ENCODE results near the gene HLA-DPA1. TPM values are rescaled to one million over a fixed set of nuclear protein-coding genes. Genes with fewer than 3 reads are reported as not detected.

HLA-DPA1 gene
- total RNA-seq, 3 donors from 2014 or later, result 46.6 to 62.0 (median 49.9) TPM

DNA sequence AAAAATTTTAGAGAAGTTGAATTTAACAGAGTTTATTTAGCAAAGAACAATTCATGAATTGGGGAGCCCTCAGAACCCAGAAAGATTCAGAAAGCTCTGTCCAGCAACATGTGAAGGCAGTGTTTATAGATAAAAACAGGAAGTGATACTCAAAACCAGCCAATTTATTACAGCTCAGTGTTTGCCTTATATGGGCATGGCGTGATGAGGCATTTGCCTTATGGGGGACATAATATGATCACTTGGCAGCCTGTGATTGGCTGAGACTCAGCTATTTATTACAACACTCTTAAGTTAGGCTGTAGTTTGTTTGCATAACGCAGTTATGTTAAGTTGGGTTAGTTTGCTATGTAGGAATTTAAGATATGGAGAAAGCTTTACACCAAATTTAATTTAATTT, 11.5 kb downstream of the HLA-DPA1 start:
- intact Hi-C loops (cut with DNase I, micrococcal nuclease), result no loop called here
- TF ChIP-seq, protein P1, sequence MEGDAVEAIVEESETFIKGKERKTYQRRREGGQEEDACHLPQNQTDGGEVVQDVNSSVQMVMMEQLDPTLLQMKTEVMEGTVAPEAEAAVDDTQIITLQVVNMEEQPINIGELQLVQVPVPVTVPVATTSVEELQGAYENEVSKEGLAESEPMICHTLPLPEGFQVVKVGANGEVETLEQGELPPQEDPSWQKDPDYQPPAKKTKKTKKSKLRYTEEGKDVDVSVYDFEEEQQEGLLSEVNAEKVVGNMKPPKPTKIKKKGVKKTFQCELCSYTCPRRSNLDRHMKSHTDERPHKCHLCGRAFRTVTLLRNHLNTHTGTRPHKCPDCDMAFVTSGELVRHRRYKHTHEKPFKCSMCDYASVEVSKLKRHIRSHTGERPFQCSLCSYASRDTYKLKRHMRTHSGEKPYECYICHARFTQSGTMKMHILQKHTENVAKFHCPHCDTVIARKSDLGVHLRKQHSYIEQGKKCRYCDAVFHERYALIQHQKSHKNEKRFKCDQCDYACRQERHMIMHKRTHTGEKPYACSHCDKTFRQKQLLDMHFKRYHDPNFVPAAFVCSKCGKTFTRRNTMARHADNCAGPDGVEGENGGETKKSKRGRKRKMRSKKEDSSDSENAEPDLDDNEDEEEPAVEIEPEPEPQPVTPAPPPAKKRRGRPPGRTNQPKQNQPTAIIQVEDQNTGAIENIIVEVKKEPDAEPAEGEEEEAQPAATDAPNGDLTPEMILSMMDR (IDR thresholded peaks at IDR 0.05), result no peak

DNA sequence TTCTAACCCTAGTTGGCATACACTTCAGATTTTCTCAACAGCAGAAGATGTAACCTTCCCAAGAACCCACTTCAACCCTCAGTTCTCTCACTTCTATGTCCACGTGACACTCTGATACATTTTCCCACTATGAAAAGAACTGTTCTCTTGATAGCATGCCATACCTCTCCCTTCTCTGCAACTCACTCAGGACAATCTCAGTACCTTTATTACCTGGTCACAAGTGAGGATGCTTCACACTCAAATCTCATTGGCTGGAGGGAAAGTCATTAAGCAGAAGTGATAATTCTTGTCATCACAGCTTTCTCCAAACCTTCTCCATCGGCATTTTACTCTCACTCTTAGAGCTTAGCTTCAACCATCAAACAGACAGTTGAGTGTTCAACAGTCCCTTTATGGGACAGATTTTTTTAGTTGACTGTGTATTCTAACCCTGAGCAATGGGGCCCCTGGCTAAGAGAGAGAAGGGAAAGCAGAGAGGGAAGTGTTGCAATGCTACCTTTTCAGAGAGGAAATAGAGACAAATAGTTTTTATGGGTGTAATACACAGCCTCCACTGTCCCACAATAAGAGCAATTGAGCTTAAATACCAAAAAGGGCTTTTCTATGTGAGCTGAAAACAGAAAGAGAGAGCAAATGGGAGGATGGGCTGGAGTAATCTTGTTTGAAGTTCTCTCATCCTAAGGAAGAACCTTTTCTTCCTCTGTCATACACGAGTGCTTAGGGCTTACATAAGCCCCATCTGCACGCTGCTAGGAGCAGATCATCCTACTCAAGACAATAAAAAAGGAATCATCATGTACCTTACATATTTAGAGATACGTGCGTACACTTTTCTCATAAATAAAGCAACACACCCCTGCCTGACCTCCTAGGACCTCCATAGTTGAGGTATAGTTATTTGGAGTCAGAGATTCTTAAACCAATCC, 16.0 kb downstream of the HLA-DPA1 start:
- Histone ChIP-seq H3K9me3 (no peaks in the 10 kb centered on the region), H3K36me3 (ENCODE audit: low read depth) (no peaks in the 10 kb centered on the region), H3K4me1 (ENCODE audit: low read depth) (no peaks in the 10 kb centered on the region), H3K4me3 (no peak overlapping the region)
- DNase-seq, result no peak
- ATAC-seq, result peak; percentile 39
- TF ChIP-seq, protein P1 (IDR thresholded peaks at IDR 0.05), result no peak
- intact Hi-C loops (cut with DNase I, micrococcal nuclease), result no loop called here

More for the DNA sequence above, 11.5 kb downstream of the HLA-DPA1 start:
- Histone ChIP-seq H3K4me1 (ENCODE audit: low read depth) (no peaks in the 10 kb centered on the region), H3K4me3 (no peak overlapping the region), H3K9me3 (no peaks in the 10 kb centered on the region), H3K36me3 (ENCODE audit: low read depth) (no peaks in the 10 kb centered on the region)
- DNase-seq (peak in 1 of 3 donors; percentile 28), ATAC-seq (peak; percentile 59)

DNA sequence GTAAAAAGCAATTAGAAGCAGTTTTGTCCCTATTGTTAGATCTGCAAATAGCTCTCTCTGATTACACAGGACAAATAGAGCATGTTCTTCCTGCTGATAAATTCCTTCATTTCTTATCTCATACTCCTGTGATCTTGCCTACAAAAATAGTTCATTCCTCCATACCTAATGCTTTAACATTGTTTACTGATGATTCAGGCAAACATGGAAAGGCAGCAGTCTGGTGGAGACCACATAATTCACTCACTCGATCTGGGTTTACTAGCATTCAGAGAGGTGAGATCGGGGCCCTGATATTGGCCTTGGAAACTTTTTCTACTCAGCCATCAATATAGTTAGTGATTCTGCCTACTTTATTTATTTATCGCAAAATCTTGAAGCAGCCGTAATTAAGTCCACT, 20.2 kb downstream of the HLA-DPA1 start:
- no peaks in the 10 kb centered on the region for H3K36me3 ChIP-seq (ENCODE audit: low read depth)
- H3K4me1 ChIP-seq (ENCODE audit: low read depth), result no peaks in the 10 kb centered on the region
- no peak for DNase-seq
- TF ChIP-seq, protein P1 (IDR thresholded peaks at IDR 0.05), result no peak
- no peak overlapping the region for H3K4me3 ChIP-seq
- no peaks in the 10 kb centered on the region for H3K9me3 ChIP-seq
- intact Hi-C loops (cut with DNase I, micrococcal nuclease), result no loop called here
- ATAC-seq, result no peak

DNA sequence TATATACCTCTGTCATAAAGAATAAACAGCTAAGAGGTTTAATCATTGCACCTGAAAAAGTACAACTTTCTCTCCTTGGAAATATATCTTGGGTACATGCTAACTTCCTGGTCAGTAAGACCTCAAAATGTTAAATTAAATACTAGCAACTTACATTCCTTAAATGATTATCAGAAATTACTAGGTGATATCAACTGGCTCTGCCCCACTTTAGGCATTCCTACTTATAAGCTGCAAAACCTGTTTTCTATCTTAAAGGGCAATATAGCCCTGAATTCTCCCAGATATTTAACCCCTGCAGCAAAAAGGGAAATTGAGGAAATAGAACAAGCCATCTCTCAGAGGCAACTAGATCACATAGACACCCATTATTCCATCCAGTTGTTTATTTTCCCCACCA, 20.8 kb downstream of the HLA-DPA1 start:
- Histone ChIP-seq H3K9me3 (no peaks in the 10 kb centered on the region), H3K4me3 (no peak overlapping the region), H3K4me1 (ENCODE audit: low read depth) (no peaks in the 10 kb centered on the region), H3K36me3 (ENCODE audit: low read depth) (no peaks in the 10 kb centered on the region)
- TF ChIP-seq, protein P1 (IDR thresholded peaks at IDR 0.05), result no peak
- no peak for ATAC-seq
- intact Hi-C loops (cut with DNase I, micrococcal nuclease), result no loop called here
- DNase-seq, result no peak

DNA sequence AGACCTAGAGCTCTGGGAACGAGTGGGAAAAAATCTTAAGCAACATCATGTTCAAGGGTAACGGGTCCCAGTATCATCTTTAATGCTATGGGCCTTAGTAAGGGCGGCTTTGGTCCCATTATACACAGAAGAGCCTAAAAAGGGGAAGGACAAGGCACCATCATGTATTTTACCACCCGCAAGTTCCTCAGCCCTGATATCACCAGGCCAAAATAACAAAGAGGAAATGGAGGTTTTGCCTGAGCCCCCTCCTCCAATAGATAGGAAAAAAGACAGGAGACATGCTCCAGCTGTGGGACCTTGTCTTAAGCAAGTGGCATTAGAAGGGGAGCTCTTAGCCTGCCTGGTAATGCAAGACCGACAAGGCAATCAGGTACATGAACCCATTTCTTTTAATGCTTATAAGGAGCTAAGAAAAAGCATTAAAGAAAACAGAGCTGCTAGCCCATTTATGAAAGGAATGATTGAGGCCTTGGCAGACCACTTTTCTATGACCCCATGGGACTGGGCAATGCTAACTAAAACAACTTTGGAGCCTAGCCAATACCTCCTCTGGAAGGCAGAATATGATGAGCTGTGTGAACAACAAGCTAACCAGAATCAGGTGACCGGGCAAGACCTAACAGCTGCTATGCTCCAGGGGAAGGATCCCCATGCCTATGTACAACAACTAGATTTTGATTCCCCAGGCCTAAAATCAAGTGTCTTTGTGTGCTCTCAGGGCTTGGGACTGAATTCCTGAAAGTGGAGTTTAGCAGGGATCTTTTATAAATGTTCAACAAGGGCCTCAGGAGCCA, 23.2 kb downstream of the HLA-DPA1 start:
- ATAC-seq (no peak), DNase-seq (no peak)
- Histone ChIP-seq H3K4me1 (ENCODE audit: low read depth) (no peaks in the 10 kb centered on the region), H3K4me3 (no peak overlapping the region), H3K36me3 (ENCODE audit: low read depth) (no peaks in the 10 kb centered on the region), H3K9me3 (no peaks in the 10 kb centered on the region)
- intact Hi-C loops (cut with DNase I, micrococcal nuclease), result no loop called here
- TF ChIP-seq, protein P1 (IDR thresholded peaks at IDR 0.05), result no peak

Data from mucosa of descending colon (tissue), 3 donors.